HEK293T (cell line): ENCODE data around the gene NFYC.
A peak's percentile ranks its signal among the peaks of the same experiment; 100 is the strongest.

Source experiments
- CTCF ChIA-PET: fragments of 350-600 bp; formaldehyde crosslinking; extraction: SDS; loops from one replicate; lab custom pipeline; 2021; ENCODE audit warnings: antibody characterized with exemption, inconsistent platforms; lab: Yijun Ruan, JAX
- POLR2A ChIA-PET: fragments of 350-600 bp; formaldehyde crosslinking; extraction: SDS; loops from one replicate; lab custom pipeline; 2020; ENCODE audit warnings: antibody characterized with exemption, inconsistent platforms; lab: Yijun Ruan, JAX
- DNase-seq: peaks from one replicate; pipeline ENCODE4 v3.0.0; 2012; ENCODE audit warnings: mixed read lengths; ENCODE audit errors: extremely low spot score
- ARNT ChIP-seq: fragments of 450-650 bp; IDR thresholded peaks from 2 replicates; pipeline ENCODE4 v1.6.1; 2017; ENCODE audit warnings: mild to moderate bottlenecking
- BHLHE40 ChIP-seq: fragments of 450-650 bp; IDR thresholded peaks from 2 replicates; pipeline ENCODE4 v1.6.1; 2016; ENCODE audit warnings: mild to moderate bottlenecking, moderate library complexity, borderline replicate concordance
- CTBP1 ChIP-seq: fragments of 450-650 bp; IDR thresholded peaks from 2 replicates; pipeline ENCODE4 v1.6.1; 2016; ENCODE audit warnings: borderline replicate concordance
- ELF4 ChIP-seq: fragments of 450-650 bp; IDR thresholded peaks from 2 replicates; pipeline ENCODE4 v1.6.1; 2017; ENCODE audit warnings: antibody characterized with exemption
- FOXA1 ChIP-seq: fragments of 450-650 bp; IDR thresholded peaks from 2 replicates; pipeline ENCODE4 v1.6.1; 2016; ENCODE audit warnings: mild to moderate bottlenecking
- FOXK2 ChIP-seq: fragments of 450-650 bp; IDR thresholded peaks from 2 replicates; pipeline ENCODE4 v1.6.1; 2016; ENCODE audit warnings: mild to moderate bottlenecking
- FOXM1 ChIP-seq: fragments of 450-650 bp; IDR thresholded peaks from 2 replicates; pipeline ENCODE4 v1.6.1; 2017; ENCODE audit warnings: mild to moderate bottlenecking, borderline replicate concordance
- HDGF ChIP-seq: fragments of 450-650 bp; IDR thresholded peaks from 2 replicates; pipeline ENCODE4 v1.6.1; 2017; ENCODE audit warnings: antibody characterized with exemption, borderline replicate concordance
- L3MBTL2 ChIP-seq: fragments of 450-650 bp; conservative IDR thresholded peaks from 2 replicates; pipeline ENCODE4 v1.6.1; 2016; ENCODE audit warnings: mild to moderate bottlenecking
- LEF1 ChIP-seq: fragments of 450-650 bp; IDR thresholded peaks from 2 replicates; pipeline ENCODE4 v1.6.1; 2017; ENCODE audit warnings: mild to moderate bottlenecking, borderline replicate concordance
- NFRKB ChIP-seq: fragments of 450-650 bp; IDR thresholded peaks from 2 replicates; pipeline ENCODE4 v1.6.1; 2016; ENCODE audit warnings: mild to moderate bottlenecking, moderate library complexity
- PKNOX1 ChIP-seq: fragments of 450-650 bp; IDR thresholded peaks from 2 replicates; pipeline ENCODE4 v1.6.1; 2016
- SP1 ChIP-seq: fragments of 450-650 bp; IDR thresholded peaks from 2 replicates; pipeline ENCODE4 v1.6.1; 2017
- SUZ12 ChIP-seq: fragments of 450-650 bp; IDR thresholded peaks from 2 replicates; pipeline ENCODE4 v1.6.1; 2016; ENCODE audit warnings: mild to moderate bottlenecking
- TARDBP ChIP-seq: fragments of 450-650 bp; IDR thresholded peaks from 2 replicates; pipeline ENCODE4 v1.6.1; 2016
- ZNF384 ChIP-seq: fragments of 450-650 bp; IDR thresholded peaks from 2 replicates; pipeline ENCODE4 v1.6.1; 2016

The NFYC gene

DNA sequence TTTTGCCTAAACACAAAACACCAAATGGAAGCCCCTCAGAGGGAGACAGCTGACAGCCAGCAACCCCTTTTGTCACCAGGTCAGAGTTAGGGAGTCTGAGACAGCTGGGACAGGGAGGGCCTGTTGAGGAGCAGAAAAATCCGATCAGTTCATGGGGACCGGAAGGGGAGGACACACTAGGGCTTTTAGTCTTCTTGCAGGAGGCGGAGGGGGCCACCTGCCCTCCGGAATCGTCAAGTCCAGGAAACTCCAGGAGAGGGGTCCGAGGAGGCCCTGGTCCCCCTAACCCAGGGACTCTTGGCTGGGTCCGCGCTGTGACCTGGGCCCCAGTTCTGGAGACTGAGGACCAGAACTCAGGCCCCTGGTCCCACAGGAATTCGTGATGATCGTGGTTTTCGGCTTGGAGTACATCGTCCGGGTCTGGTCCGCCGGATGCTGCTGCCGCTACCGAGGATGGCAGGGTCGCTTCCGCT lies 126.3 kb downstream of the NFYC start:
- TF ChIP-seq HDGF = no peak
- TF ChIP-seq SUZ12 = no peak
- no peak for TF ChIP-seq NFRKB
- DNase-seq = no peak
- ChIA-PET CTCF (no interaction called here), POLR2A (no interaction called here)

- TF ChIP-seq CTBP1 = no peak
- TF ChIP-seq HDGF = no peak
- no peak for TF ChIP-seq FOXM1
- TF ChIP-seq FOXK2 = no peak
- no peak for TF ChIP-seq TARDBP
- TF ChIP-seq ARNT = no peak
- no peak for TF ChIP-seq NFRKB
- no peak for TF ChIP-seq LEF1
- no peak for TF ChIP-seq ELF4
- TF ChIP-seq SUZ12 = no peak
- no peak for TF ChIP-seq ZNF384
- TF ChIP-seq L3MBTL2 = no peak
- no peak for TF ChIP-seq PKNOX1
- no peak for TF ChIP-seq BHLHE40
- no peak for TF ChIP-seq FOXA1
- TF ChIP-seq SP1 = no peak
- DNase-seq = no peak
- CTCF ChIA-PET = no interaction called here
- POLR2A ChIA-PET = no interaction called here
Measured at GRCh38 chr1:40818264-40818961, 126.9 kb downstream of the NFYC start.

DNA sequence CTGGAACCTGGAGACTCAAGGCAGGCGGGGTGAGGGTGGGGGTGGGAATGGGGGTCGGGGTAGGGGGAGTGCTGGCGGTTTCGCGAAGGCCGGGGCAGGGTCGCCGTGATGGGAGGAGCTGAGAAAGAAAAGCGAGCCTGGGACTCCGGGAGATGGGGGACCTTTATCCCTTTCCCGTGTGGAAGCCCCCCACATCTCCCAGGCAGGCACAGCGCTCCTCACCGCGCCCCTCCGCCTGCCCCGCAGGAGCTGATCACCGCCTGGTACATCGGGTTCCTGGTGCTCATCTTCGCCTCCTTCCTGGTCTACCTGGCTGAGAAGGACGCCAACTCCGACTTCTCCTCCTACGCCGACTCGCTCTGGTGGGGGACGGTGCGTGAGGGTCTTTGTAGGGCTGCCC lies 127.6 kb downstream of the NFYC start:
- ChIA-PET POLR2A (no interaction called here), CTCF (no interaction called here)
- no peak for TF ChIP-seq CTBP1
- TF ChIP-seq ZNF384 = no peak
- TF ChIP-seq FOXM1 = no peak
- TF ChIP-seq ELF4 = no peak
- TF ChIP-seq FOXK2 = no peak
- no peak for TF ChIP-seq NFRKB
- TF ChIP-seq BHLHE40 = no peak
- TF ChIP-seq PKNOX1 = no peak
- TF ChIP-seq LEF1 = no peak
- TF ChIP-seq L3MBTL2 = no peak
- TF ChIP-seq ARNT = no peak
- TF ChIP-seq HDGF = no peak
- no peak for DNase-seq

DNA sequence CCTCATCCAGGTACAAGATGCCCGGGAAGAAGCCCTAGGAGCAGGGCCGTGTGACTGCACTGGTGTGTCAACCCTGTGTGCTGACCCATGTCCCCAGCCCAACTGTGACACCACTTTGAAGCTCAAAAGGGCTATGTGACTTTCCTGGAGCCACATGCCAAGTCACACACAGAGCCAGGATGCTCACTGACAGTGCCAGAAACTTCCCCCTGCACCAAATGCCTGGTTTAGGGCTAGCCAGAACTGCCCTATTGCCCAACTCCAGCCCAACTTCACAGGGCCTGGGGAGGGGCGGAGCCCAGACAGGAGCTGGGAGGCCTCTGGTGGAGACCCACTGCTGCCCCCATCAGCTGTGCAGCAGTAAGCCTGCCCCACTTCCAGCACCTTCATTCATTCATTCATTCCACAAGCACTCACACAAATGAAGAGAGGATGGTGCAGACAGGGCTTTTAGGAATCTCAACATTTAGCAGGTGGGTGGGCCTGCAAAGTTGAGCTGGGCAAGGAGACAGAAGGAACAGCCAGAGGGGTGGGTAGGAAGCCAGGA lies 128.8 kb downstream of the NFYC start:
- ChIA-PET POLR2A (interaction anchor here (1.6 kb wide), 1 partner anchor 42 kb away, joined by 4 read pairs; the partner anchor contains the start of gene CITED4), CTCF (no interaction called here)
- TF ChIP-seq LEF1 (no peak), SUZ12 (no peak), FOXA1 (no peak), BHLHE40 (no peak), L3MBTL2 (no peak), FOXM1 (no peak), ZNF384 (no peak), NFRKB (no peak), CTBP1 (no peak), PKNOX1 (no peak), SP1 (no peak), TARDBP (no peak), ELF4 (no peak), ARNT (no peak)
- peak; percentile 31 for DNase-seq
